HL-60 (cell line): ENCODE measurements around the gene LRFN5.

Experiments
- DNase-seq, 2 experiments: peaks; one replicate each; pipeline ENCODE4 v3.0.0-alpha.2; 2010 to 2020; ENCODE audit warnings: low read depth in 1 of 2, low spot score in 1 of 2
- H3K27ac ChIP-seq: fragments of 250-450 bp; sonication (Bioruptor Pico); replicated peaks from 2 replicates; pipeline ENCODE4 v1.5.1; 2020; ENCODE audit warnings: mild to moderate bottlenecking, moderate library complexity
- H3K27me3 ChIP-seq: fragments of 250-450 bp; sonication (Bioruptor Pico); 2 replicates; pipeline ENCODE4 v1.5.1; 2021; ENCODE audit warnings: mild to moderate bottlenecking, moderate library complexity; ENCODE audit not compliant: insufficient read depth, poor library complexity, severe bottlenecking
- H3K4me3 ChIP-seq: replicated peaks from 2 replicates; pipeline ENCODE4 v1.5.1; 2011; ENCODE audit warnings: mild to moderate bottlenecking, control low read depth, low read length; ENCODE audit not compliant: insufficient read depth
- CTCF ChIP-seq: IDR thresholded peaks from one replicate; pipeline ENCODE4 v1.5.1; 2011; ENCODE audit warnings: low read length, control low read depth, inconsistent platforms; ENCODE audit not compliant: insufficient read depth
- GABPA ChIP-seq: IDR thresholded peaks from 2 replicates; pipeline ENCODE4 v1.6.1; 2012; ENCODE audit warnings: low read depth
- POLR2AphosphoS5 ChIP-seq: IDR thresholded peaks from 2 replicates; pipeline ENCODE4 v1.6.1; 2012; ENCODE audit warnings: low read depth
- SPI1 ChIP-seq: IDR thresholded peaks from 2 replicates; pipeline ENCODE4 v1.6.1; 2012; ENCODE audit warnings: low read depth, mild to moderate bottlenecking, borderline replicate concordance
- TF ChIP-seq, protein P1 (sequence below): IDR thresholded peaks from 2 replicates; pipeline ENCODE4 v1.6.1; 2012; ENCODE audit warnings: low read depth; ENCODE audit not compliant: insufficient replicate concordance

LRFN5 gene

DNA sequence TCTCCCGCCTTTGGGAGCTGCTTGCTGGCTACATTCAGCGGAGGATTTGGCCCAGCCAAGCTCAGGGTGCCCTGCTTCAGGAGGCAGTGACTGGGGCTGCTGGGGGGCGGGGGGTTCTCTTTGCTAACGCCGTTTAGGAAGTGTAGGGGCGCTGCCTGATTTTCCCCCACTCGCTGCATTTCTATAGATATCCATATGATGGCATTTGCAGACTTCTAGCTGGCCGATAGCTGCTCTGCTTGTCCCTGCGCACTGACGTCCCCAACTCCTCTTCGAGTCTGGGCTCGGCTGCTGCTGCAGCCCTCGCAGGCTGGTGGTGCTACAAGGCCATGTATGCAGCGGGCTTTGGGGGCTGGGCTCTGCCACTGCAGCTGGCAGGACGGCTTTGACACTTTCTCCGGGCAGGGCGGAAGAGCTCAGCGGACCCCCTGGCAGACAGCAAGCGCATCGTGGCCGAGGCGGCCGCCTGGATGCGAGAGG lies 3.1 kb downstream of the LRFN5 start:
- Histone ChIP-seq H3K27me3 (peaks cover 53% of the 10 kb centered on the region), H3K4me3 (no peak overlapping the region), H3K27ac (no peak overlapping the region)
- TF ChIP-seq CTCF (no peak), SPI1 (no peak), GABPA (no peak), POLR2AphosphoS5 (no peak)
- TF ChIP-seq, protein P1, sequence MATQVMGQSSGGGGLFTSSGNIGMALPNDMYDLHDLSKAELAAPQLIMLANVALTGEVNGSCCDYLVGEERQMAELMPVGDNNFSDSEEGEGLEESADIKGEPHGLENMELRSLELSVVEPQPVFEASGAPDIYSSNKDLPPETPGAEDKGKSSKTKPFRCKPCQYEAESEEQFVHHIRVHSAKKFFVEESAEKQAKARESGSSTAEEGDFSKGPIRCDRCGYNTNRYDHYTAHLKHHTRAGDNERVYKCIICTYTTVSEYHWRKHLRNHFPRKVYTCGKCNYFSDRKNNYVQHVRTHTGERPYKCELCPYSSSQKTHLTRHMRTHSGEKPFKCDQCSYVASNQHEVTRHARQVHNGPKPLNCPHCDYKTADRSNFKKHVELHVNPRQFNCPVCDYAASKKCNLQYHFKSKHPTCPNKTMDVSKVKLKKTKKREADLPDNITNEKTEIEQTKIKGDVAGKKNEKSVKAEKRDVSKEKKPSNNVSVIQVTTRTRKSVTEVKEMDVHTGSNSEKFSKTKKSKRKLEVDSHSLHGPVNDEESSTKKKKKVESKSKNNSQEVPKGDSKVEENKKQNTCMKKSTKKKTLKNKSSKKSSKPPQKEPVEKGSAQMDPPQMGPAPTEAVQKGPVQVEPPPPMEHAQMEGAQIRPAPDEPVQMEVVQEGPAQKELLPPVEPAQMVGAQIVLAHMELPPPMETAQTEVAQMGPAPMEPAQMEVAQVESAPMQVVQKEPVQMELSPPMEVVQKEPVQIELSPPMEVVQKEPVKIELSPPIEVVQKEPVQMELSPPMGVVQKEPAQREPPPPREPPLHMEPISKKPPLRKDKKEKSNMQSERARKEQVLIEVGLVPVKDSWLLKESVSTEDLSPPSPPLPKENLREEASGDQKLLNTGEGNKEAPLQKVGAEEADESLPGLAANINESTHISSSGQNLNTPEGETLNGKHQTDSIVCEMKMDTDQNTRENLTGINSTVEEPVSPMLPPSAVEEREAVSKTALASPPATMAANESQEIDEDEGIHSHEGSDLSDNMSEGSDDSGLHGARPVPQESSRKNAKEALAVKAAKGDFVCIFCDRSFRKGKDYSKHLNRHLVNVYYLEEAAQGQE, result no peak
- DNase-seq, result no peak

GRCh38 chr14:41615011-41615595 lies 8.4 kb downstream of the LRFN5 start:
- no peak for DNase-seq
- no peak for TF ChIP-seq SPI1
- no peak for TF ChIP-seq GABPA
- TF ChIP-seq, protein P1, result no peak
- TF ChIP-seq CTCF, result no peak
- TF ChIP-seq POLR2AphosphoS5, result no peak
- no peak overlapping the region for H3K4me3 ChIP-seq
- no peak overlapping the region for H3K27ac ChIP-seq
- H3K27me3 ChIP-seq, result peaks cover 7% of the 10 kb centered on the region

DNA sequence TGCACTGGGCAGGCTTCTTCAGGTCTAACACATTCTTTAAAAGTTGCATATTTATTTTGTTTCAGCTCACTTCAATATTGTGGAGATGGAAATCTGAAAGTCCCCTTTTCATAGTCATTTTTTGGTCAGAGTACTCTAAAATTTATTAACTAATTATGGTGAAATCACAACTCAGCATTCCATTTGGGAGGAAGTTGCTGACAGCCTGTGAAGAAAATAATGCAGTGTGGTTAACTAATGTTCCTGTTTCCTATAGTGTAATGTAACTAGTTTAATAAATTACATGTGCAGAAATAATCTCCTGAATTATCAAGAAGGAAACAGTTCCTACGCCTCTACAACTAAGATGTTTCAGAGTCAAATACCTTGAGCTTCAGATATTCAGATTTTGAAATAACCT lies 17.1 kb downstream of the LRFN5 start:
- DNase-seq, result no peak
- no peak overlapping the region for H3K27ac ChIP-seq
- no peaks in the 10 kb centered on the region for H3K27me3 ChIP-seq
- H3K4me3 ChIP-seq, result no peak overlapping the region
- TF ChIP-seq, protein P1, result no peak
- TF ChIP-seq SPI1, result no peak
- TF ChIP-seq POLR2AphosphoS5, result no peak
- no peak for TF ChIP-seq CTCF
- no peak for TF ChIP-seq GABPA
